HG03442 (cell line): ENCODE measurements around the gene MAGEL2.

ENCODE experiments used
- ATAC-seq: cut with Tn5 transposase; IDR thresholded peaks from one replicate; pipeline ENCODE4 v1.9.1; 2021; ENCODE audit warnings: mild to moderate bottlenecking, moderate library complexity; ENCODE audit not compliant: unreplicated experiment

The MAGEL2 gene

DNA sequence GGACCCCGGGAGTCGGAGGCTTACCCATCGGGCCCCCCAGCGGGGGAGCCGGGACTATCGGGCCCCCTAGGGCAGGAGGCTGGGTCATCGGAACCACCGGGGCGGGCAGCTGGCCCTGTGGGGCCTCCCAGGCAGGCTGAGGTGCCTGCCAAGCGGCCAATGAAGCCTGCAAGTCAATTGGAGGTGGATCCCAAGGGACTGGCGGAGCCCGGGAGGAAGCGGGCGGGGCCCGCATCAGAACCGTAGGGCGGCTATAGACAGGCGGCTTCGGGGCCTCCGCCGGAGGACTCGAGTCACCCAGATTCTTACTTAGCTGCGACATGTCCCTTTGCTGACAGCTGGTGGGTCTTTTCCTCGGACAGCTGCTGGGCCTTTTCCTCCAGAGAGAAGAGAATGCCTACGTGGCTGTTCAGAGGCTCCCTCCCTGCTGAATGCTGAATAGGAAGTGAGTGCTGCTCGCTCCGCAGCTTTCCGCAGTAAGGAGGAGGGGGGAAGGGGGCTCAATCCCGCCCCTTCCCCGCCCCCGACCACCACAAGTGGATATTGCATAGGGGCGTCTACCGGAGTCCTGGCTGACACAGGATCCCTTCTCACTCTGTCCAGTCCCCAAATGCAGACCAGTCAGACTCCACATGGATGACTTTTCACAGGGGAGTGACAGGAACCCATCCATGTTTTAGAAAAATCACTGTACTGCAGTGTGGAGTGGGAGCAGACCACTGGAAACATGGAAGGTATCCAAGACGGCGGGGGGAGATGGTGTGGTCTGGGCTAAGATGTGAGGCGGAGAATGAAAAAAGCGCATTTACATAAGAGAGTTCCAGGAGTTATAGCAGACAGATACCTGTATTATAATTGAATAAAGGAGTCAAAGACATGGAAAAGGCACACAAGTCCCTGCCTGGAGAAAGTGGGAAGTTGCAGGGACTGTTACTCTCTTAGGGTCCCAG, at the start of gene MAGEL2:
TSS of gene MAGEL2 (minus strand) at position 447 of the 950 bp plus-strand sequence. CDS start at position 322, 125 bp downstream.
- ATAC-seq = no peak

DNA sequence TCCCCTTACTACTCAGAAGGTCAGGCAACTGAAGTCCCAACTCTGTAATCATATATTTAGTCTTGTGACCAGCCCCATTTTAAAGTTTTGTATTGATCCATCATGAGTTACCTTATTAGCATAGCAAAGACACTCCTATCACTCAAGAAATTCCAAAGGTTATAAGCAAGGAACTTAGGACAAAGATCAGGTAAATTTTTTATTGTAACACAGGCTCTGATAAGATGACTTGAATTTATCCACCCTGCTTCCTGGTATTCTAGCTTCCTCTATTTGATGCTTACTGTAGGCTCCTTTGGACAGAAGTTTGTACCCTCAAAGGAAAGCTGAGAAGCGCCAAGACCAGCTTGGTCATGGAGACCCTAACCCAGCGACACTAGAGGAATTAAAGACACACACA, 47.6 kb upstream of the MAGEL2 start:
- no peak for ATAC-seq

DNA sequence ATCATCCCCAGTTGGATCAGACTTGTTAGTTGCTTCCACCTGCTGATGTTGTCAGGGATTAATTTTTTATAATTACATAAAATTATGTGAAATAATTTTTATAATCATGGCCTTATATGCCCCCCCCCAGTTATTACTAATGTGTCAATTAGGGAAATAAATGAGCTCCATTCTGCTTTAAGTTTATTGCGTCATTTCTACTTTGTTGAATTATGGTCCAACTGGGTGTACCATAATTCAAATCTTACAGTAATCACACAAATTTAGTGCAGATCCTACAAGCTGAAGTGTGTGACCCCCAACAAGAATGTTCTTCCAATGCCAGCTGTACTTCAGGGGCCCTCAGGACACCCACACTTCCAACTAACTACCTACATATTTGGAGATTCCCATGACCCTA, 46.9 kb upstream of the MAGEL2 start:
- ATAC-seq = no peak

DNA sequence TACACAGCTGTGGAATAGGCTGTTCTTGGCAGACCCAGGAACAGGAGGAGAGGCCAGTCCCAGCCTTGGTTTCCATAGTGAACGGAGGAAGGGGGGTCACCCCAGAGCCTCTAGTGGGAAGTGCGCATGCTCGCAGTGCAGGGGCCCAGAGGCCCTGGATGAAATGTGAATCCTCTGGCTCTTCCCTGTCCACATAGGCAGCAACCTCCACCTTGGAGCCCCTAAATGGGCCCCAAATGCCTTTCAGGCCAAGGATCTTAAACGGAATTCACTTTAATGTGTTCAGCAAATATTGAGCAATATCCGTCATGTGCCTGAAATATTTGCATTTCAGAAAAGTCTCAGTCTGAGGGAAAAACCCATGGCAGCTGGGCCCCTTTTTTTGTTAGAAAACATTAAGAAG, 42.8 kb upstream of the MAGEL2 start:
- no peak for ATAC-seq

DNA sequence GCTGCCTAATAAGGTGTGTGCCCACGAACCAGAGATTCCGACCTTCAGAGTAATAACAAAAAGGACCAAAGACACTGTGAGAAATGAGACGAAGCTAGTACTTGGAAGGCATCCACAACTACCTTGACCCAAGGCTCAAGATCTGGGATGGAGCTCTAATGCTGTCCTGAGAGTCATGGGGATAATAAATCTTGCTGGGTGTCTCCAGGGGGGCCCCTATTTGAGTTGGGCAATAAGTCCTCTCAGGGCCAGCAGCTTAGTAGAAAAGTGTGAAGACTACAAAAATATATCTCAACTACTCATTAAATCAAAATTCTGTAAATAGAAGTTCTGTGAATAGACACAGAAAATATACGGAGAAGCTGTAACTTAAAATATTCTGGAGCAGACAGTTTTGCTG, 42.3 kb upstream of the MAGEL2 start:
- no peak for ATAC-seq

DNA sequence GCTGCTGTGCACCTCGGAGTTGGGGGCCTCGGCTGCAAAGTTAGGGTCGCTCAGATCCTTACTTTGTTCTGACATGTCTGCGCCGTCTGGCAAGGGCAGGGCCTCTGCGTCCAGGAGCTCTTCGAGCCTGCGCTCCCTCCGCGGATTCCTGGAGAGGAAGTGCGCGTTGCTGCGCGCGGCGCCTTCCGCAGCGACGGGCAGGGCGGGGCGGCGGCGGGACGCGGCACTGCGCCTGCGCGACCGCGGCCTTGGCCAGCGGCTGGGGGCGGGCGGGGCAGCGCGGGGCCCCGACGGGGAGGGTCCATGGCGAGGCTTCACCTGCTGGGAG, 39.4 kb upstream of the MAGEL2 start, which contains the start of gene NDN:
TSS of gene NDN (minus strand) at position 163 of the 328 bp plus-strand sequence. CDS start at position 75, 88 bp downstream.
- no peak for ATAC-seq

DNA sequence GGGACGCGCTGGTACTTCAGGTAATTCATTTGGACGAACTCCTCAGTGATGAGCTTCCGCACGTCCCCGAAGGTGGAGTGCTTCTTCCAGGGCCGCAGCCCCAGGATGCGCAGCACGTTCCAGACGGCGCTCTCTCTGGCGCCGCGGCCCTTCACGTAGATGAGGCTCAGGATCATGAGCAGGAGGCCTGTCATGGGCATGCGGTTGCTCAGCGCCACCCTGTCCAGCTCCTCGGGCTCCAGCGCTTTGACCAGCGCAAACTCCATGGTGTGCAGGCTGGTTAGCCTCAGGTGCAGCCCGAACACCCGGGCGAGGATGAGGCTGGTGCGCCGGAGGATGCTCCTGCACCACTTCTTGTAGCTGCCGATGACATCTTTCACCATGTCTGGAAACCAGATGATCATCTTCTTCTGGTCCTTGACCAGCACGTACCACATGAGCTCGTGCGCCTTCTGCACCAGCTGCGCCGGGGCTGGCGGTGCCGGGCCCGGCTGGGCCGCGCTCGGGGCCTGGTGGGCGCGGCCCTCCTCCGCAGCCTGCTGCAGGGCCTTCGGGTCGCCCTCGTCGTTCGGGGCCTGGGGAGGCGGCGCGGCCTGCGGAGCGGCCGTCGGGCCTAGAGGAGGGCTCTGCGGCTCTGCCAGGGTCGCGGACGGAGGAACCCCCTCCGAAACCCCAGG, 38.9 kb upstream of the MAGEL2 start:
- no peak for ATAC-seq

DNA sequence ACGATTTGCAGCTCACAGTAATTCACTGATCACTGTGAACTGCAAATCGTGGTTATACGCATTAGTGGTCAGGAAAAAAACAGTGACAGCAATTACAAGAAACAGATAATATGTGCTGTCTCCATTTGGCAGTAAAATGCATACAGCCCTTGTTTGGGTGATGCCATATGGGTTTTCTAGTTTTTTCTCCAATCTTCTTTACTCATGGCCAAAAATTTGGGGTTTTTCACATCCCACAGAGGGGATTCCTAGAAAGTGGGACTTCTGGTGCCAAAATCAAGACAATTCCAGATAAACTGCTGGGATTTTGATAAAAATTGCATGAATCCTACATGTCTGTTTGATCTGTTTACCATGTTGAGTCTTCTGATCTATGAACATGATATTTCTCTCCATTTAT, 23.8 kb upstream of the MAGEL2 start:
- ATAC-seq = no peak

DNA sequence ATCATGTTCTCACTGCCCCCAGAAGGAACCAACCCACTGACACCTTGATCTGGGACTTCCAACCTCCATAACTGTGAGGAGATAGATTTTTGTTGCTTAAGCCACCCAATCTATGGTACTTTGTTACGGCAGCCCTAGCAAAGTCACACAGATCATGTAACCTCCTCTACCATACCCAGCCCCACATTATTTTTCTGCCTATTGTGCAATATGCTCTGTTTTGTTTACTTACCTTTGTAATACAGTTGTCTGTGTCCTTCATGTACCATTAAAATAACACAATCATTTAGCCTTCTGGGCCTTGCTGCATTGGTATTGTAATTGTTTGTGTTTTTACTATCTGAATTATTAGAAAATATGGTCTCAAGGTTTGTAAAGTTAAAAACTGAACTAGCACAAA, 23.3 kb upstream of the MAGEL2 start:
- no peak for ATAC-seq

DNA sequence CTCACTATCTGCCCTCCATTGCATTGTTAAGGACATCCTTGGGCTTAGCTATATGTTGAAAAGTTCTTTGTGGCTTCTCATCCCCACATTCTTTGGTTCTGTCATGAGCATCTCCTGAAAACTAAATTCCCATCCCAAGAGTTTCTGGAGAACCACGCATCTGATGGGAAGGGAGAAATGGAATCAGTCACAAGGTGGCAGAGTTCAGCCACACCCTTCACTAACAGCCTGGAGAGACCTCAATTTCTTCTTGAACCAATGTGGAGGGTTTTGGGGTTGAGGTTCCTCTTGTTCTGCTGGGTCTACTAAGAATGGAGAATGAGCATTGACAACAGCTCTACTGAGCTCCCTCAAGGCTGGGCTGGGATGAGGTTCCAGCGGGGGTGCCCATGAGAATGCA, 15.6 kb upstream of the MAGEL2 start:
- no peak for ATAC-seq

DNA sequence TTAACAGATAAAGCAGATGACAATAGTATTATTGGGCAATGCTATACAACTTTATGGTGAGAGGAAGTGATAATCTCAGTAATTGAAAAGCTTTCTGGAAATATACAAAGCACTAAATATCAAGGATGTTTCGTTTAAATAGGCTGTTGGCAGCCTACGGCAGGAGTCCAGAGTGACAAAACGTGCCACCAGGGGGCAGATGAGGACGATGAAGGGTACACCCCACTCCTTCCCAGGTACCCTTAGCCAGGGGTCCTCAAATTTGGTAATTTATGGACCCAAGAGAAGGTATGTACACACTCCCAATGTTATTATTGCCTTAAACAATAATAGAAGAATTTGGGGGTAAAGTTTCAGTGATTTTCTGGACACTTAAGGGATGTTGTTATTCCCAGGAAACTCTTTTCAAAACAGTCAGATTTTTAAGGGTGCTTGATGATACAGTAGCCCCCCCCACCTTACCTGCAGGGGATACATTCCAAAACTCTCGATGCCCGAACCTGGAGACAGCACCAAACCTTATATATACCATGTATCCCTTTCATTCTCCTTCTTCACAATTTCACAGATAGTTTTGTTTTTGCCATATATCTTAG, 1.4 kb upstream of the MAGEL2 start:
- ATAC-seq = no peak

DNA sequence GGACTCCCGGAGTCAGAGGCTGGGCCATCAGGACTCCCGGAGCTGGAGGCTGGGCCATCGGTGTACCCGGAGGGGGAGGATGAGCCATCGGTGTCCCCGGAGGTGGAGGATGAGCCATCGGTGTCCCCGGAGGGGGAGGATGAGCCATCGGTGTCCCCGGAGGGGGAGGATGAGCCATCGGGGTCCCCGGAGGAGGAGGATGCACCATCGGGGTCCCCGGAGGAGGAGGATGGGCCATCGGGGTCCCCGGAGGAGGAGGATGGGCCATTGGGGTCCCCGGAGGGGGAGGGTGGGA, 719 bp downstream of the MAGEL2 start:
- ATAC-seq = no peak

DNA sequence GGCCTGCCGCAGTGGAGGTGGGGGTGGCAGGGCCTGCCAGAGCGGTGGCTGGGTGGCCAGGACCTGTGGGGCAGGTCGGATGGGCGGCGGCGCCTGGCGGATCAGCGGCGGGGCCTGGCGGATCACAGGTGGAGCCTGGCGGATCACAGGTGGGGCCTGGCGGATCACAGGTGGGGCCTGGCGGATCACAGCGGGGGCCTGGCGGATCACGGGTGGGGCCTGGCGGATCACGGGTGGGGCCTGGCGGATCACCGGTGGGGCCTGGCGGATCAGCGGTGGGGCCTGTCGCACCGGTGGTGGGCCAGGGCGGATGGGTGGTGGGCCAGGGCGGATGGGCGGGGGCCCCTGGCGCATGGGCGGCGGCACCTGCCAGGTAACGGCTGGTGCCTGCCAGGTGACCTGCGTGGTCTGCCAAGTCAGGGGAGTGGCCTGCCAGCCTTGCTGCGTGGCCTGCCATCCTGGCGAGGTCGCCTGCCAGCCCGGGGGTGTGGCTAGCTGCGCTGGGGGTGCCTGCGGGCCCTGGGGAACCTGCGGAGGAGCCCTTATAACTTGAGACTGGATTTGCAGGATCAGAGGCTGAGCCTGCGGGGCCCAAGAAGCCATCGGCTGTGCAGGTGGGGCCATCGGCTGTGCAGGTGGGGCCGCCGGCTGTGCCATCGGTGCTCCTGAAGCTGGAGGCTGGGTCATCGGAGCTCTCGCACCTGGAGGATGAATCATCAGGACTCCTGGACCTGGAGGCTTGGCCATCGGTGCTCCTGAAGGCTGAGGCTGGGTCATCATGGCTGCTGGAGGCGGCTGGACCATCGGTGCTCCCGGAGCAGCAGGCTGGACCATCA, 1.3 kb downstream of the MAGEL2 start:
- ATAC-seq = no peak

DNA sequence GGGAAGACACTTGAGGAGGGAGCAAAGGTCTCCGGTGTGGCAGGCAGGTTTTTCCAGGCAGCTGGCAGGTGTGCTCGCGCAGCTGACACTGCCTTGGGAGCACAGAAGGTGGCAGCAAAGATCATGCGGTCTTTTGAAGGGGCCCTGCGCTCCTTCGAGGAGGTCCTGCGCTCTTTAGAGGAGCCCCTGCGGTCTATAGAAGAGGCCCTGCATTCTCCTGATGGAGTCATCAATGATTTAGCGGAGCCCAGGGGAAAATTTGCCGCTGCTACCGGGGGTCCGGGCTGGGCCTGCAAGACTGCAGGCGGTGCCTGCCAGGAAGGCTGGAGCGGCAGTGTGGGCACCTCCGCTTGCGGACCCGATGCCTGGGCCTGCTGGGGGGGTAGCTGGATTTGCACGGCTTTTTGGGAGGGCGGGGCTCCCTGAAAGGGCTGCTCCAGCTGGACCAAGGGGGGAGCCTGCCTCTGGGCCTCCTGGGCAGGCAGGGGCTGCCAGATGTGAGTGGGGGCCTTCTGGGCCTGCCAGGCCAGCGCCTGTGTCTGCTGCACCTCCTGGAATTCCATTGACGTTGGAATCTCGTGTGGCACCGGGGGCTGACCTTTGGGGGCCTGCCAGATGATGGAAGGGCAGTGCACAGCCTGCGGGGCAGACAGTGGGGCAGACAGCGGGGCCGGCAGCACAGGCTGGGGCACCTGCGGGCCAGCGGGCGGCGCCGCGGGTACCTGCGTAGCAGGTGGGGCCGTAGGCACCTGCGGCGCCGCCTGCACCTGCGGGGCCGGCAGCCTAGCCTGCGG, 2.1 kb downstream of the MAGEL2 start:
- no peak for ATAC-seq

DNA sequence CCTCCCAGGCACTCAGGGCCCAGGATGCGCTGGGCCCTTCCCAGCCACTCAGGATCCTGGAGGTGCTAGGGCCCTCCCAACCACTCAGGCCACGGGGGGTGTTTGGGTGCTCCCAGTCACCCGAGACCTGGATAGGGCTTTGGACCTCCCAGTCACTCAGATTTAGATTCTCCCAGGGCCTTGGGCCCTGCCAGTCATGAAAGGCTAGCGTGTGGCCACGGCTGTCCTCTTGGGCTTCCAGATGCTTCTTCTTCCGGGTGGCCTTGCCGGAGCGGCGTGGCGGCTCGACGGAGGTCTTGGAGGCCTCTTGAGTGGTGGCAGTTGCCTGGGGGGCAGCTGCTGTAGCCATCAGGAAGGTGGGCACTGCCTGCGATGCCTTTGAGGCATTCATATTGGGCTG, 2.8 kb downstream of the MAGEL2 start:
- no peak for ATAC-seq

DNA sequence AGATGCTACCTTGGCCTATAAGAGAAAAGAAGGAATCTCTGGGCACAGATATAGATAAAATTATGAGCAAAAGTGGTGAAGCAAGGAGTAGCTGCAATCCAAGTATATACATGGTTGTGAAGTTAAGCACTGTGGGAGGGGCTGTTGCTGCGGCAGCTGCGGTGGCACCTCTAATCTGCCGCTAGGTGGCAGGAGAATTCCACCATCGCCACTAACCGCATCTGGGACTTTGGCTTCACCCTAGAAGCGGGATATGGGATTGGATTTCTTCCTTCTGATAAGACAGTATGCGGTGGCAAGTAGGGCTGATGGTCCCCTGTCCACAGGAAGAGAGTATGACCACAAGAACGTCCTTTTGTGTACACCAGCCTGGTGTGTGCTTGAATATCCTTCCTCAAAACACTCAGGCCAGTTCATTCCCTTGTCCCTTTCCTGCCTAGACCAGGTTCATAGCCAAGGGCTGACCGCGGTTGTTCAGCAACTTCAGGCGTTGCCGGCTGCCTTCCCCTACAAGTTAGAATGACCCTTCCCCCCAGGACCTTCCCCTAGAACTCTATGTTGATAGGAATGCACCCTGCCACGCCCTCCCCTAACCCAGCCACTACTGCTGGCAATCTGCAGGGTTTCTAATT, 5.1 kb downstream of the MAGEL2 start:
- no peak for ATAC-seq

DNA sequence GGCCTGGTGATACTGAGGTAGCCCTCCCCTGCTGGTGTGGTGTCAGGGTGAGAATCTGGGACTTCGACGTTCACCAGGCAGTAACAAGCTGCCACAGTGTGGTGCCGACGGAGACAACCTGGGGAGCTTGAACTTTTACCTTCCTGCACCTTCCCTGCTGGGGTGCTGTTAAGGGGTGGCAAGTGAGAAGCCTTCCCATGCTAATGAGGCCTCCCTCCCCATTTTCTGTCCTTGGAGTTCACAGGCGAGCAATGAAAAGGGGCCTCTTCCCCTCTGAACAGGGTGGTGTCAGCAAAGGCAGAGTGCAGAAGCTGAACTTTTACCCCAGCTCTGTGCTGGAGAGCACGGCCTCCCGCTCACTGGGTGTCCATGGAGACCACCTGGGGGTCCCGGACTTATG, 13.5 kb downstream of the MAGEL2 start:
- no peak for ATAC-seq

DNA sequence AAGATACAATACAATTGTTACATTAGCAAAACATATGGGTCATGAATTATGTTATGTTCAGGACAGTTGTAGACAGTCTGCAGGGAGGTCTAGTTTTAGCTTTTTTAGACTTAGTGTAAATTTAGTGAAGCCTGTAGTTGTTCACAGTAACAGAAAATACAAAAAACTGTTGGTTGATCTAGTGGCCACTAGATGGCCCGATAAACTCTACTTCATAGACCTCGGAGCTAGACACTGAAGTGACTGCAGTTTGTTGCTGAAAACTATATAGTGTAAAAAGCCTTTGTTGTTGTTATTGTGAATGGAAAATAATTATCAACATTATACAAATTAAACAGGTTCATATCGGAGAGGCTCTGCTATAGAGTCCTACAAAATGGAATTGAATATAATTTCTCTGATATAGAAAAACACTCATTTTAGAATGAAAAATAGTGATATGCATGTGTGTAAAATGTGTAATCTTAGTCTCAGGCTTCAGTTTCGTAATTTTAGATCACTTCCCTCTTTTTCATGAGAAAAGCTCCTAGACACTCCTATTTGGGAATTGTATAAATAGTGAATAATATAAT, 18.3 kb downstream of the MAGEL2 start:
- ATAC-seq = no peak

DNA sequence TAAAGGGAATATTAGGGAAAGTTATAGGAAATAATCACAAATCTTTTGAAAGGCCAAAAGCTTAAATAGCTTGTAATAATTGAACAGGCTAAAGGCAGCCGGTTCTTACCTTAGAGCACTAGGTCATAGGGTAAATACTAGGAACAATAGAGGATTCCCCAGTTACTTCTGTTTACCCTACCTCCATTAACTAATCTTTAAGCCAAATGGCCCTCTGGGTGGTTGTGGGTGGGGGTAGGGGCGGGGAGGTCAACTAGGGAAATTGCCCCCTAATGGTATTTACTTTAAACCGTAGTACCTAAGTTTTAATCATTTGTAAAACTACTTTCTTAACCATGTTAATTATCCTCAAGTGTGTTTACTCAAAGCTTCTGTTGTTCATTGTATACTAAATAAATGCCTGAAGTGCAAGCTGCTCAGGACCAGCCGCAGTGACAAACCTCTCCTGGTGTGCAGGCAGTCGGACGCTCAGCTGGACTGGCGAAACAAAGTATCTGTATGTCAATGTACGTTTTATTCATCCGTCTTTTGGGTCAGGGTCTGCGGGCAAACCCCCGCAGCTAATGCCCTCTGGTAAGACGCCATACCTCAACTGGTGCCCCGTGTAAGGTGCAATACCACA, 18.9 kb downstream of the MAGEL2 start:
- ATAC-seq = no peak
